Mesenchymal stem cell (in vitro differentiated cells and primary cell): ENCODE measurements around the gene MED12.

Experiments
- DNase-seq: peaks from one replicate; pipeline ENCODE4 v3.0.0-alpha.2; 2013
- H2AFZ ChIP-seq: one replicate; pipeline ENCODE4 v1.6.1; 2013; ENCODE audit warnings: low read depth, mild to moderate bottlenecking, control low read depth, inconsistent platforms, low read length, moderate library complexity
- H2AK5ac ChIP-seq: 2 replicates; pipeline ENCODE4 v1.6.1; 2013; ENCODE audit warnings: low read length, moderate library complexity, mild to moderate bottlenecking, inconsistent platforms; ENCODE audit not compliant: severe bottlenecking
- H2BK120ac ChIP-seq: one replicate; pipeline ENCODE4 v1.6.1; 2013; ENCODE audit warnings: low read depth, mild to moderate bottlenecking, inconsistent platforms, low read length, moderate library complexity
- H2BK12ac ChIP-seq, 2 experiments: one replicate each; pipeline ENCODE4 v1.6.1; 2013; ENCODE audit warnings: inconsistent platforms in 2 of 2, low read length in 2 of 2, mild to moderate bottlenecking in 2 of 2, moderate library complexity in 2 of 2, control low read depth in 1 of 2
- H2BK15ac ChIP-seq: one replicate; pipeline ENCODE4 v1.6.1; 2013; ENCODE audit warnings: mild to moderate bottlenecking, low read depth, inconsistent platforms; ENCODE audit not compliant: poor library complexity, severe bottlenecking
- H2BK5ac ChIP-seq: 2 replicates; pipeline ENCODE4 v1.6.1; 2013; ENCODE audit warnings: low read depth, mild to moderate bottlenecking, low read length, control low read depth, inconsistent platforms; ENCODE audit not compliant: poor library complexity, severe bottlenecking
- H3K14ac ChIP-seq, 2 experiments: one replicate each; pipeline ENCODE4 v1.6.1; 2013; ENCODE audit warnings: inconsistent platforms in 2 of 2, low read length in 2 of 2, control low read depth in 1 of 2, mild to moderate bottlenecking in 1 of 2, moderate library complexity in 1 of 2
- H3K18ac ChIP-seq, 2 experiments: one replicate each; pipeline ENCODE4 v1.6.1; 2013; ENCODE audit warnings: inconsistent platforms in 2 of 2, low read length in 2 of 2, control low read depth in 1 of 2, low read depth in 1 of 2, mild to moderate bottlenecking in 1 of 2
- H3K23ac ChIP-seq, 2 experiments: one replicate each; pipeline ENCODE4 v1.6.1; 2013; ENCODE audit warnings: inconsistent platforms in 2 of 2, low read length in 2 of 2, mild to moderate bottlenecking in 2 of 2, moderate library complexity in 2 of 2, control low read depth in 1 of 2
- H3K27ac ChIP-seq: 2 replicates; pipeline ENCODE4 v1.5.1; 2013; ENCODE audit warnings: mild to moderate bottlenecking, moderate library complexity, low read length, control low read depth, inconsistent platforms; ENCODE audit not compliant: poor library complexity, severe bottlenecking
- H3K27me3 ChIP-seq, 2 experiments: 2 replicates each; pipeline versions ENCODE4 v1.6.1 to v1.7.0; 2013; ENCODE audit warnings: low read length in 2 of 2, mild to moderate bottlenecking in 2 of 2, moderate library complexity in 2 of 2, control low read depth in 1 of 2, inconsistent platforms in 1 of 2; ENCODE audit not compliant: control insufficient read depth in 1 of 2, insufficient read depth in 1 of 2
- H3K36me3 ChIP-seq, 2 experiments: 2 replicates each; pipeline versions ENCODE4 v1.6.1 to v1.7.0; 2013; ENCODE audit warnings: low read length in 2 of 2, control low read depth in 1 of 2, inconsistent platforms in 1 of 2, low read depth in 1 of 2, mild to moderate bottlenecking in 1 of 2; ENCODE audit not compliant: insufficient read depth in 2 of 2, control insufficient read depth in 1 of 2
- H3K4ac ChIP-seq, 2 experiments: one replicate each; pipeline ENCODE4 v1.6.1; 2013; ENCODE audit warnings: inconsistent platforms in 2 of 2, low read length in 2 of 2, mild to moderate bottlenecking in 2 of 2, moderate library complexity in 2 of 2, control low read depth in 1 of 2, low read depth in 1 of 2
- H3K4me1 ChIP-seq: 2 replicates; pipeline ENCODE4 v1.6.1; 2013; ENCODE audit warnings: low read depth, low read length, control low read depth; ENCODE audit not compliant: control insufficient read depth, insufficient read depth
- H3K4me2 ChIP-seq: 2 replicates; pipeline ENCODE4 v1.6.1; 2013; ENCODE audit warnings: low read length, mild to moderate bottlenecking, inconsistent platforms; ENCODE audit not compliant: poor library complexity, severe bottlenecking
- H3K4me3 ChIP-seq, 2 experiments: 2 replicates each; pipeline versions ENCODE4 v1.5.1 to v1.7.0; 2013; ENCODE audit warnings: low read length in 2 of 2, mild to moderate bottlenecking in 2 of 2, control low read depth in 1 of 2, low read depth in 1 of 2; ENCODE audit not compliant: insufficient read depth in 1 of 2
- H3K79me1 ChIP-seq: replicated peaks from 2 replicates; pipeline ENCODE4 v1.6.1; 2013; ENCODE audit warnings: mild to moderate bottlenecking, control low read depth, low read length, inconsistent platforms; ENCODE audit not compliant: poor library complexity, severe bottlenecking
- H3K9ac ChIP-seq: 2 replicates; pipeline ENCODE4 v1.7.0; 2013; ENCODE audit warnings: mild to moderate bottlenecking, low read length, moderate library complexity
- H3K9me3 ChIP-seq: 2 replicates; pipeline ENCODE4 v1.7.0; 2013; ENCODE audit warnings: mild to moderate bottlenecking, low read length; ENCODE audit not compliant: control insufficient read depth
- H4K8ac ChIP-seq: one replicate; pipeline ENCODE4 v1.6.1; 2013; ENCODE audit warnings: inconsistent platforms, mild to moderate bottlenecking, low read length, moderate library complexity
- H4K91ac ChIP-seq: one replicate; pipeline ENCODE4 v1.6.1; 2013; ENCODE audit warnings: mild to moderate bottlenecking, low read length, inconsistent platforms
- WGBS: methylation state at CpG from one replicate; pipeline ENCODE4 v1.1.7; 2013; ENCODE audit warnings: mixed read lengths; 5-methylcytosine and 5-hydroxymethylcytosine counted together

MED12 gene

DNA sequence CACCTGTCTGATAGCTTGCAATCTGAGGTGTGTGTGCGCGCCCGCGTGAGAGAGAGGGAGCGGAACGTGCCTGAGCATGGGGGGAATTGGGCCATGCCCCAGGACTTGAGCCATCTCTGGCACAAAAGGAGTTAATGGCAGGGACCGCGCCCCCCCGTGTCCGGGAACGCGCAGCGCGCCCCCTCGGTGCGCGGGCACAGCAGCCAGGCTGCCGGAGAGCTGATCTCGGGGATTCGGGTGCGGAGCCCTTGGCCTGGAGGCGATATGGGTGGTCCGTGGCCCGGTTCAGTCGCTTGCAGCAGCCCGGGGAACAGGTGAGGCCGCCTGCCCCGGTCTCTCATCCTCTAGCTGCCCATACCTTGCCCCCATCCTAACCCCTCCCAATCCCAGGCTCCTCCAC lies 26.3 kb downstream of the MED12 start, which contains the start of gene NLGN3:
TSS of gene NLGN3 (plus strand) at position 191 of the 400 bp plus-strand sequence. CDS start 2,909 bp downstream, outside the sequence.
- no peak within 1 kb of the TSS for H2BK12ac ChIP-seq
- H3K36me3 ChIP-seq = peaks cover 14 to 22% of the 10 kb centered on the region in 2 experiments
- 14% methylated on average over 25 of the region's 28 CpGs for WGBS
- peak within 1 kb of the TSS; percentile 27 for H2AFZ ChIP-seq
- H2AK5ac ChIP-seq = no peak within 1 kb of the TSS
- H4K91ac ChIP-seq = no peak within 1 kb of the TSS
- no peaks in the 10 kb centered on the region for H3K79me1 ChIP-seq
- no peak within 1 kb of the TSS for H2BK120ac ChIP-seq
- peak within 1 kb of the TSS; percentile 28 for H4K8ac ChIP-seq
- H3K4ac ChIP-seq = no peak within 1 kb of the TSS
- no peak within 1 kb of the TSS for H3K14ac ChIP-seq
- peak within 1 kb of the TSS; percentile 61 for H3K4me2 ChIP-seq
- no peaks in the 10 kb centered on the region for H3K9me3 ChIP-seq
- peak within 1 kb of the TSS; percentile 21 to 49 for H3K18ac ChIP-seq
- H3K27me3 ChIP-seq = peaks cover 0 to 15% of the 10 kb centered on the region in 2 experiments
- H3K4me1 ChIP-seq = peaks cover 13% of the 10 kb centered on the region
- peak within 1 kb of the TSS in 1 of 2 experiments; percentile 63 for H3K4me3 ChIP-seq
- DNase-seq = no peak
- no peak within 1 kb of the TSS for H3K23ac ChIP-seq
- H3K9ac ChIP-seq = peak within 1 kb of the TSS; percentile 40
- no peak within 1 kb of the TSS for H2BK15ac ChIP-seq
- H3K27ac ChIP-seq = no peak within 1 kb of the TSS
- no peak within 1 kb of the TSS for H2BK5ac ChIP-seq

DNA sequence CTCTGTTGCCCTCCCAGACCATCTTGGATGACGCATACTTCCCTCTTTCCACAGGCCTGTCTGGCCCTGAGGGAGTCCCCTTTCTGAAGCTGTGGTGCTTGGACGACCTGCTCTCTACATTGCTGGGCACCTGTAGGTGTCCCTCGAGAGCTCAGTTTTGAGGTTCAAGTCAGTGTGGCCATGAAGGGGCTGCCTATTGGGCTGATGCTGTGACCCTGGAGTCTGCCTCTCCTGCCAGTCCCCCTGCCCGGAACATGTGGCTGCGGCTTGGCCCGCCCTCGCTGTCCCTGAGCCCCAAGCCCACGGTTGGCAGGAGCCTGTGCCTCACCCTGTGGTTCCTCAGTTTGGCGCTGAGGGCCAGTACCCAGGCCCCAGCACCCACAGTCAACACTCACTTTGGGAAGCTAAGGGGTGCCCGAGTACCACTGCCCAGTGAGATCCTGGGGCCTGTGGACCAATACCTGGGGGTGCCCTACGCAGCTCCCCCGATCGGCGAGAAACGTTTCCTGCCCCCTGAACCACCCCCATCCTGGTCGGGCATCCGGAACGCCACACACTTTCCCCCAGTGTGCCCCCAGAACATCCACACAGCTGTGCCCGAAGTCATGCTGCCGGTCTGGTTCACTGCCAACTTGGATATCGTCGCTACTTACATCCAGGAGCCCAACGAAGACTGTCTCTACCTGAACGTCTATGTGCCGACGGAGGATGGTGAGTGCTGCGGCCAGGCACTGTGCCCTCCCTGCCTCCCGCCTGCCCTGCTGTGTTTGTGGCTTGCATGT lies 29.3 kb downstream of the MED12 start:
- H3K4me1 ChIP-seq = peaks cover 13% of the 10 kb centered on the region
- H2AFZ ChIP-seq = no peak overlapping the region
- no peak overlapping the region for H3K27ac ChIP-seq
- no peak overlapping the region for H3K4ac ChIP-seq
- no peak overlapping the region for H3K14ac ChIP-seq
- no peak overlapping the region for H3K23ac ChIP-seq
- H2BK5ac ChIP-seq = no peak overlapping the region
- no peaks in the 10 kb centered on the region for H3K79me1 ChIP-seq
- no peak overlapping the region for H3K18ac ChIP-seq
- no peak overlapping the region for H2AK5ac ChIP-seq
- no peak overlapping the region for H2BK120ac ChIP-seq
- H4K91ac ChIP-seq = no peak overlapping the region
- H3K27me3 ChIP-seq = peaks cover 0 to 32% of the 10 kb centered on the region in 2 experiments
- no peak overlapping the region for H3K4me2 ChIP-seq
- H2BK12ac ChIP-seq = no peak overlapping the region
- no peak overlapping the region for H3K9ac ChIP-seq
- H3K36me3 ChIP-seq = peaks cover 0 to 7% of the 10 kb centered on the region in 2 experiments
- H2BK15ac ChIP-seq = no peak overlapping the region
- H3K4me3 ChIP-seq = no peak overlapping the region
- DNase-seq = no peak
- WGBS = 97% methylated on average over 21 of the region's 28 CpGs
- no peak overlapping the region for H4K8ac ChIP-seq
- no peaks in the 10 kb centered on the region for H3K9me3 ChIP-seq

DNA sequence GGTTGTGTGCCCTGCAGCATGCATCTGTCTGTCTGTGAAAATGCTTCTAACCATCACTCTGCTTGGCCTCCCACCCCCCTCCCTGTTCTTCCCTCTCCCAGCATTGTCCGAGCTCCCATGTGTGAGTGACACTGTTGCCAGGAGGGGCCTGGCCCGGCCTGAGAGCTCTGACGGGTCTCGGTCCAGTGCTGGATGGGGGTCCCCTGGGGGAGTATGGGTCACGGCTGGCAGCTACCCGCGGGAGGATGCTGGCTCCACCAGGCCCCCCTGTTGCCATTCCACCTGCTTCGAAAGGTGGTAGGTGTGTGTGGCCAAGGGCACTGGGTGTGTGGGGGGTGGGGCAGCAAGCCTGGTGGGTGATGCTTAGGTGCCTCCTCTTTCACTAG lies 29.9 kb downstream of the MED12 start:
- no peak overlapping the region for H2BK12ac ChIP-seq
- H3K9ac ChIP-seq = no peak overlapping the region
- H3K4ac ChIP-seq = no peak overlapping the region
- H3K18ac ChIP-seq = no peak overlapping the region
- DNase-seq = no peak
- no peak overlapping the region for H4K8ac ChIP-seq
- no peak overlapping the region for H2BK5ac ChIP-seq
- H2BK120ac ChIP-seq = no peak overlapping the region
- H3K79me1 ChIP-seq = no peaks in the 10 kb centered on the region
- no peak overlapping the region for H3K4me2 ChIP-seq
- no peak overlapping the region for H3K4me3 ChIP-seq
- peaks cover 13% of the 10 kb centered on the region for H3K4me1 ChIP-seq
- WGBS = 96% methylated on average over 7 of the region's 8 CpGs
- no peak overlapping the region for H2AK5ac ChIP-seq
- H3K27ac ChIP-seq = no peak overlapping the region
- H3K36me3 ChIP-seq = peaks cover 0 to 5% of the 10 kb centered on the region in 2 experiments
- no peak overlapping the region for H2AFZ ChIP-seq
- H2BK15ac ChIP-seq = no peak overlapping the region
- H3K27me3 ChIP-seq = peaks cover 0 to 38% of the 10 kb centered on the region in 2 experiments
- H3K9me3 ChIP-seq = no peaks in the 10 kb centered on the region
- H3K14ac ChIP-seq = no peak overlapping the region
- no peak overlapping the region for H4K91ac ChIP-seq
- H3K23ac ChIP-seq = no peak overlapping the region

DNA sequence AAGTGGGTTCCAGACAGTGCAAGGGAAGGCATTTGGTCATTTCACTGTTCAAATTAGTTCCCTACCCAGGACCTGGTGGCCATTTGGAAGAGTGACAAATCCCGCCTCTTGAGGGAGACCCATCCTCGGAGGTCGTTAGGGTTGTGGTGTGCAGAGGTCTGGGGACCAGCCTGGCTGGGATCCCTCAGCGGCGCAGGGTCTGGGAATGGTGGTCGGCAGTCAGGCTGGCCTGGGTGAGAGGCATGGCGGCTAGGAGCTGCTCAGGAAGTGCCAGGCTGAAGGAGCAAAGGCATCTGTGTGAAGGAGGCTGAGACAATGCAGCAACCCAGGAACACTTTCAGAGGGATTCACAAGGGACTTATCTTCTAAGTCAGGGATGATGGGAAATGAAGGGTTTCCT lies 33.0 kb downstream of the MED12 start:
- no peak overlapping the region for H2AFZ ChIP-seq
- H3K27me3 ChIP-seq = peaks cover 0 to 55% of the 10 kb centered on the region in 2 experiments
- H2AK5ac ChIP-seq = no peak overlapping the region
- no peak overlapping the region for H3K23ac ChIP-seq
- no peaks in the 10 kb centered on the region for H3K36me3 ChIP-seq
- H3K9me3 ChIP-seq = no peaks in the 10 kb centered on the region
- H4K91ac ChIP-seq = no peak overlapping the region
- H3K4ac ChIP-seq = no peak overlapping the region
- peaks cover 2% of the 10 kb centered on the region for H3K4me1 ChIP-seq
- H3K4me2 ChIP-seq = no peak overlapping the region
- no peak overlapping the region for H2BK12ac ChIP-seq
- H3K27ac ChIP-seq = no peak overlapping the region
- no peak overlapping the region for H3K18ac ChIP-seq
- H3K9ac ChIP-seq = no peak overlapping the region
- H2BK15ac ChIP-seq = no peak overlapping the region
- WGBS = 78% methylated on average over 7 of the region's 7 CpGs
- no peak overlapping the region for H4K8ac ChIP-seq
- H3K14ac ChIP-seq = no peak overlapping the region
- H3K4me3 ChIP-seq = no peak overlapping the region
- no peak overlapping the region for H2BK5ac ChIP-seq
- no peak overlapping the region for H2BK120ac ChIP-seq
- no peak for DNase-seq
- no peaks in the 10 kb centered on the region for H3K79me1 ChIP-seq
